NT2/D1 (cell line): ENCODE measurements around the gene ELANE.

ENCODE experiments used
- SUZ12 ChIP-seq: IDR thresholded peaks from 2 replicates; pipeline ENCODE4 v1.6.1; 2011; ENCODE audit not compliant: insufficient read length, insufficient read depth; ENCODE audit errors: extremely low read depth
- YY1 ChIP-seq: IDR thresholded peaks from 2 replicates; pipeline ENCODE4 v1.6.1; 2011; ENCODE audit not compliant: insufficient read length, insufficient read depth

DNA sequence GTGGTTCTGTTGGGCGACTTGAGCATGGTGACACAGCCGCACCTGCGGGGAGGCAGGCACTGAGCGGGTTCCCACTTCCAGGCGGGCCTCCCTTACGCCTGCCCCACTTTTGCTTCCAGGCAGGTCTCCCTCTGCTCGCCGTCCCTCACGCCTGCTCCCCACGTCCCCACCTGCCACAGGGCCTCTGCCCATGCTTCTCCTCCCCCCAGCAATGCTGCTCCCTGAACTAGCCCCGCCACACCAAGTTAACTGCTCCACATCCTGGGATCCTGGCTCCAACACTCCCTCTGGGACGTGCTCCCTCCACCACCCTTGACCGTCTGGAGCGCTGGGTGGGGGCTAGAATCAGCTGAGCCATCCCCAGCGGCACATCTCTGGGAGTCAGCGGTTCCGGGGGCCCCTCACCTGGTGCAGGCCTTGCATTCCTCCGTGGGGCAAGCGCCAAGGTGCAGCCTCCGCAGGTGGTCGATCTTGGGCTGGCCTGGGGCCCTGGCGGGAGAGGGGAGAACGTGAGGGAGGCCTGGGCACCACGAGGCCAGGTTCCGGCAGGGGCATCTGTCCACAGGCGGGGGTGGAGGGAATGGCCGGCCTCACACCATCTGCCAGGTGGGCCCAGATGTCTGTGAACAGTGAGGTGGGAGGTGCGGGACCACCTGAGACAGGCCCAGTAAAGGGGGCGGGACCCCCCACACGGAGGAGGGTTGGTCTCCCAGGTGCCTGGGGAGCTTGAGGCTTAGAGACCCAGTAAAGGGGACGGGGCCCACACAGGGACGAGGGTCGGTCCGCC, 16.5 kb downstream of the ELANE start:
- TF ChIP-seq YY1 (no peak), SUZ12 (no peak)
